HepG2 (cell line): Measurements from ENCODE around the gene IGSF11. TPM values are rescaled to one million over a fixed set of nuclear protein-coding genes. Genes with fewer than 3 reads are reported as not detected.
"Not testable (repeated sequence)": the region's sequence is repeated elsewhere in the genome, so short reads cannot be mapped to it uniquely, and the experiment has no call there.

Experiments used
- ATAC-seq: fragments of 200-7000 bp; cut with Tn5 transposase; 3 replicates; pipeline ENCODE4 v1.9.1; 2020; ENCODE audit warnings: mild to moderate bottlenecking, moderate library complexity
- BruUV-seq: library from RNA; stranded (reverse); fragments of 400-500 nt; replicated peaks from 2 replicates; lab custom pipeline; 2021; lab: Mats Ljungman, UMichigan
- CTCF ChIA-PET: fragments of 300-600 bp; formaldehyde crosslinking; extraction: SDS; loops from one replicate; lab custom pipeline; 2021; ENCODE audit warnings: low total read pairs, inconsistent platforms, low intra/inter-chr PET ratio; lab: Yijun Ruan, JAX
- POLR2A ChIA-PET: fragments of 350-600 bp; sonication (Branson Sonifier 250); formaldehyde crosslinking; loops from one replicate; lab custom pipeline; 2020; ENCODE audit warnings: antibody characterized with exemption, inconsistent platforms; lab: Yijun Ruan, JAX
- DNase-seq: peaks from one replicate; pipeline ENCODE4 v3.0.0-alpha.2; 2015; ENCODE audit warnings: low spot score
- FAIRE-seq: peaks from 3 replicates; lab custom pipeline; 2011; peaks lifted over from hg19 to GRCh38; lab: Jason Lieb, UNC
- H2AFZ ChIP-seq: one replicate; pipeline ENCODE4 v1.6.1; 2011; ENCODE audit warnings: low read length, inconsistent platforms
- H3K27ac ChIP-seq: fragments of 300-600 bp; 3 replicates; pipeline ENCODE4 v1.8.0; 2011; ENCODE audit warnings: mixed run types, mild to moderate bottlenecking, mixed read lengths, low read length, inconsistent platforms; ENCODE audit not compliant: insufficient read depth; ENCODE audit errors: extremely low read length
- H3K27me3 ChIP-seq, 2 experiments: fragments of 200-600 bp in 1 of 2; 2 replicates in 1 of 2; 3 replicates in 1 of 2; pipeline versions ENCODE4 v1.6.0 to v1.8.0; 2011; ENCODE audit warnings: low read length in 2 of 2, mild to moderate bottlenecking in 2 of 2, moderate library complexity in 2 of 2, inconsistent platforms in 1 of 2; ENCODE audit not compliant: insufficient read depth in 2 of 2, control insufficient read depth in 1 of 2
- H3K36me3 ChIP-seq, 2 experiments: fragments of 200-600 bp in 1 of 2; replicated peaks in 1 of 2; 2 replicates in 1 of 2; 3 replicates in 1 of 2; pipeline versions ENCODE4 v1.5.1 to v1.8.0; 2011; ENCODE audit warnings: low read length in 2 of 2, inconsistent platforms in 1 of 2; ENCODE audit not compliant: insufficient read depth in 2 of 2, control insufficient read depth in 1 of 2
- H3K4me1 ChIP-seq: 2 replicates; pipeline ENCODE4 v1.5.1; 2012; ENCODE audit warnings: low read length, inconsistent platforms; ENCODE audit not compliant: insufficient read depth
- H3K4me2 ChIP-seq: 2 replicates; pipeline ENCODE4 v1.6.0; 2011; ENCODE audit warnings: low read depth, low read length, inconsistent platforms
- H3K4me3 ChIP-seq, 3 experiments: fragments of 200-600 bp in 1 of 3; sonication (generic), shearing (Covaris generic) in 1 of 3; replicated peaks in 1 of 3; 2 replicates each; pipeline ENCODE4 v1.5.1; 2011 to 2016; ENCODE audit warnings: low read length in 3 of 3, inconsistent platforms in 2 of 3, low read depth in 2 of 3, mild to moderate bottlenecking in 2 of 3, control low read depth in 1 of 3, mixed read lengths in 1 of 3; ENCODE audit not compliant: insufficient read depth in 1 of 3
- H3K79me2 ChIP-seq: one replicate; pipeline ENCODE4 v1.6.1; 2011; ENCODE audit warnings: low read length, inconsistent platforms; ENCODE audit not compliant: insufficient read depth
- H3K9ac ChIP-seq: 2 replicates; pipeline ENCODE4 v1.6.0; 2011; ENCODE audit warnings: mild to moderate bottlenecking, low read depth, low read length, inconsistent platforms; ENCODE audit not compliant: insufficient read depth
- H3K9me3 ChIP-seq: 2 replicates; pipeline ENCODE4 v1.5.1; 2012; ENCODE audit warnings: mild to moderate bottlenecking, low read length
- H4K20me1 ChIP-seq: 2 replicates; pipeline ENCODE4 v1.6.0; 2011; ENCODE audit warnings: inconsistent platforms, mild to moderate bottlenecking, low read length, moderate library complexity; ENCODE audit not compliant: insufficient read depth
- CBX2 ChIP-seq, 2 experiments: fragments of 200-600 bp in 1 of 2; sonication (generic); formaldehyde crosslinking in 1 of 2; IDR thresholded peaks; 2 replicates each; pipeline versions ENCODE4 v1.7.0 to v1.8.1; 2018 to 2022; ENCODE audit warnings: low read depth in 2 of 2, low read length in 1 of 2, mild to moderate bottlenecking in 1 of 2, missing genetic modification reagents in 1 of 2
- GABPA ChIP-seq, 2 experiments: IDR thresholded peaks; 2 replicates each; pipeline ENCODE4 v1.6.1; 2011 to 2016; ENCODE audit warnings: low read depth in 2 of 2, low read length in 1 of 2, missing biosample characterization in 1 of 2, missing genetic modification characterization in 1 of 2
- IRF2 ChIP-seq: IDR thresholded peaks from 2 replicates; pipeline ENCODE4 v1.6.1; 2018; ENCODE audit warnings: missing genetic modification reagents, missing compliant biosample characterization
- REXO4 ChIP-seq: sonication (generic); formaldehyde crosslinking; IDR thresholded peaks from 2 replicates; pipeline ENCODE4 v1.8.0; 2022; ENCODE audit warnings: missing genetic modification reagents, mild to moderate bottlenecking, borderline replicate concordance
- ZBTB21 ChIP-seq: sonication (generic); formaldehyde crosslinking; IDR thresholded peaks from 2 replicates; pipeline ENCODE4 v1.4.0; 2020; ENCODE audit warnings: missing genetic modification reagents
- ZNF570 ChIP-seq: sonication (generic); formaldehyde crosslinking; IDR thresholded peaks from 2 replicates; pipeline ENCODE4 v1.4.0; 2020; ENCODE audit warnings: mild to moderate bottlenecking, missing genetic modification reagents, borderline replicate concordance
- ZNF773 ChIP-seq: sonication (generic); formaldehyde crosslinking; IDR thresholded peaks from 2 replicates; pipeline ENCODE4 v1.4.0; 2020; ENCODE audit warnings: missing genetic modification reagents, borderline replicate concordance
- WGBS: methylation state at CpG from one replicate; pipeline ENCODE4 v1.1.6; 2017; ENCODE audit warnings: low lambda C conversion rate; 5-methylcytosine and 5-hydroxymethylcytosine counted together
- in situ Hi-C: cut with HindIII; loops from 2 replicates; pipeline ENCODE4 v1.10.0; 2017; ENCODE audit warnings: low pct_unique_long_range_greater_than_20kb; ENCODE audit not compliant: extremely low pct_ligation_motif_present
- intact Hi-C: fragments of 100-400 bp; cut with micrococcal nuclease; formaldehyde crosslinking; loops from one replicate; pipeline ENCODE4 v1.10.0; 2022; ENCODE audit not compliant: unreplicated experiment
- polyA plus RNA-seq, 8 experiments: library from polyadenylated mRNA; depleted of rRNA in 3 of 8; stranded (reverse) in 7 of 8; unstranded in 1 of 8; fragments of >200 nt; fragmentation: Illumina TruSeq in 4 of 8; extraction: Trizol in 4 of 8; gene quantifications; 2 replicates each; pipeline versions ENCODE4 v1.2.1 to v1.2.3, GENCODE V29; 2011 to 2016; ENCODE audit warnings: low read depth in 4 of 8, missing spikeins in 1 of 8, mixed read lengths in 1 of 8; ENCODE audit not compliant: insufficient read depth in 1 of 8
- total RNA-seq, 5 experiments: library from RNA; depleted of rRNA; stranded (reverse); fragments of >200 nt; fragmentation: Illumina TruSeq; extraction: Trizol; gene quantifications; 2 replicates each; pipeline ENCODE4 v1.2.3, GENCODE V29; 2016; ENCODE audit warnings: low read depth in 1 of 5

The IGSF11 gene
- total and polyA plus RNA-seq, 2 of the 13 experiments (the other 11 are each of a cell fraction or from before 2014, with no cell fraction given) = not detected

DNA sequence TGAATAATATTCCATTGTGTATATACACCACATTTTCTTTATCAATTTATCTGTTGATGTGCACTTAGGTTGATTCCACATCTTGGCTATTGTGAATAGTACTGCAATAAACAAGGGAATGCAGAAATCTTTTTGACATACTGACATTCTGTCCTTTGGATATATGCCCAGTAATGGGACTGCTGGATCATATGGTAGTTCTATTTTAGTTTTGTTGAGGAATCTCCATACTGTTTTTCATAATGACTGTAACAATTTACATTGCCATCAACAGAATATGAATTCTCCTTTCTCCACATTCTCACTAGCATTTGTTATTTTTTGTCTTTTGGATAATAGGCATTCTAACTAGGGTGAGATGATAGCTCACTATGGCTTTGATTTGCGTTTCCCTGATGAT is 174.7 kb downstream of the IGSF11 start:
- TF ChIP-seq ZBTB21 (CRISPR knock-in tag) (no peak), REXO4 (CRISPR knock-in tag) (no peak), ZNF773 (CRISPR knock-in tag) (no peak), ZNF570 (CRISPR knock-in tag) (no peak), CBX2 (IDR thresholded peaks at IDR 0.05; ENCODE audit: low read depth, low read length) (no peak), CBX2 (CRISPR knock-in tag; IDR thresholded peaks at IDR 0.05; ENCODE audit: low read depth) (no peak)
- WGBS = 0% methylated on average over 1 of the region's 1 CpG
- H3K9me3 ChIP-seq = no peaks in the 10 kb centered on the region
- intact Hi-C loops = no loop called here
- in situ Hi-C loops = no loop called here
- DNase-seq (no peak), ATAC-seq (no peak), FAIRE-seq (no peak)
- no peaks in the 10 kb centered on the region for H3K36me3 ChIP-seq
- H3K27me3 ChIP-seq = no peaks in the 10 kb centered on the region
- no peak overlapping the region for H3K4me3 ChIP-seq
- H3K4me2 ChIP-seq = no peak overlapping the region
- no peaks in the 10 kb centered on the region for H3K4me1 ChIP-seq
- no peak overlapping the region for H3K27ac ChIP-seq
- ChIA-PET POLR2A (no interaction called here), CTCF (no interaction called here)
- no peak overlapping the region for H2AFZ ChIP-seq
- H3K79me2 ChIP-seq = no peaks in the 10 kb centered on the region
- no peaks in the 10 kb centered on the region for H4K20me1 ChIP-seq
- no peak overlapping the region for H3K9ac ChIP-seq
- BruUV-seq = no TSS peak

DNA sequence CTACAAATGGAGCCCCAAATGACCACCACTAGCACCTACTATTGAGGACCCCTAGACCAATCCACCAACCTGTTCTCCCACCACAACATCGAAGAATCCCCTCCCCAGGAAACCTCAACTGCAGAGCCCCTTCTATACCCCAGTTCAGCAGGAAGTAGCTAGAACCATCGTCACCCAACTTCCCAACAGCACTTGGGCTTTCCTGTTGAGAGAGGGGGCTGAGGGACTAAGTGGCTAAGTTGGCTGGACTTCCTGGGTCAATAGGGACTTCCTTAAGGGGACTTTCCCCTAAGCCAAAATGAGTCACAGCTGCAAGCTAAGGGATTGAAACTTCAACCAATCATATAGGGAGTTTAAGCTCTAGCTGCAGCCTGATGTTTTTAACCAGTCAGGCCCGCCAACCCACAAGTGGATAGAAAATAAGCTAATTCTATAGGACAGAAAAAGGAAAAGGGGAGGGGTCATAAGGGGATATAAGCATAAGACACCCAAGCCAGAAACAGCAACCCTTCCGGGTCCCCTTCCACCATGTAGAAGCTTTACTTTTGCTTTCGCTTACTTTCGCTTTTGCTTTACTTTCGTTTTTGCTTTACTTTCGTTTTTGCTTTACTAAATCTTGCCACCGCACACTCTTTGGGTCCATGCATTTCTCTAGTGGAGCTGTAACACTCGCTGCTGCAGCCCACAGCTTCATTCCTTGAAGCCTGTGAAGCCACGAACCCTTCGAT is 183.0 kb downstream of the IGSF11 start:
- H3K9me3 ChIP-seq; H3K9ac ChIP-seq; H3K79me2 ChIP-seq; ATAC-seq; BruUV-seq; FAIRE-seq; in situ Hi-C loops; H3K36me3 ChIP-seq; intact Hi-C loops; H2AFZ ChIP-seq; H4K20me1 ChIP-seq; CTCF ChIA-PET; H3K27me3 ChIP-seq; H3K27ac ChIP-seq; H3K4me1 ChIP-seq; TF ChIP-seq GABPA (IDR thresholded peaks at IDR 0.05; ENCODE audit: low read depth, low read length): not testable (repeated sequence)
- 39% methylated on average over 12 of the region's 12 CpGs for WGBS
- DNase-seq = peak; percentile 10
- Histone ChIP-seq H3K4me3 (peak overlapping the region; percentile 22 to 62 (median 54); a peak in 5 of 6 replicates), H3K4me2 (peak overlapping the region; percentile 61)
- POLR2A ChIA-PET = interaction anchor here (0.6 kb wide), 1 partner anchor 272 kb away, joined by 3 read pairs; no protein-coding TSS in a partner anchor
- peak; percentile 32; the same call in 1 of the 2 replicates for TF ChIP-seq GABPA (CRISPR knock-in tag; IDR thresholded peaks at IDR 0.05; ENCODE audit: low read depth)
- TF ChIP-seq IRF2 (CRISPR knock-in tag) = peak; percentile 91
